H1 (cell line): ENCODE measurements around the gene AGAP1. TPM values are rescaled to one million over a fixed set of nuclear protein-coding genes. Genes with fewer than 3 reads are reported as not detected.

Experiments
- CTCF ChIA-PET: fragments of 300-600 bp; sonication (Branson Sonifier 250); formaldehyde crosslinking; loops from one replicate; lab custom pipeline; 2021; ENCODE audit not compliant: partially characterized antibody; lab: Charles Lee
- POLR2A ChIA-PET: fragments of 300-600 bp; sonication (Branson Sonifier 250); formaldehyde crosslinking; loops from one replicate; lab custom pipeline; 2021; ENCODE audit warnings: inconsistent platforms; ENCODE audit not compliant: partially characterized antibody; lab: Charles Lee
- DNase-seq, 2 experiments: peaks; one replicate each; pipeline versions ENCODE4 v3.0.0 to v3.0.0-alpha.2; 2010 to 2022; ENCODE audit warnings: low spot score in 2 of 2, low read depth in 1 of 2, mixed read lengths in 1 of 2
- FAIRE-seq: peaks from 2 replicates; lab custom pipeline; 2011; peaks lifted over from hg19 to GRCh38; lab: Jason Lieb, UNC
- H2AFZ ChIP-seq: 2 replicates; pipeline ENCODE4 v1.8.1; 2012; ENCODE audit warnings: low read length, inconsistent platforms
- H2AK5ac ChIP-seq: 2 replicates; pipeline ENCODE4 v1.6.1; 2013; ENCODE audit warnings: low read depth, low read length
- H2BK120ac ChIP-seq: replicated peaks from 2 replicates; pipeline ENCODE3; 2013; ENCODE audit warnings: low read depth, low read length, inconsistent platforms
- H2BK12ac ChIP-seq: 2 replicates; pipeline ENCODE4 v1.6.1; 2013; ENCODE audit warnings: low read depth, low read length
- H2BK15ac ChIP-seq: 2 replicates; pipeline ENCODE4 v1.6.1; 2013; ENCODE audit warnings: low read length
- H2BK20ac ChIP-seq: 2 replicates; pipeline ENCODE4 v1.6.1; 2013; ENCODE audit warnings: low read length
- H2BK5ac ChIP-seq: 2 replicates; pipeline ENCODE4 v1.6.1; 2013; ENCODE audit warnings: low read depth, low read length
- H3K14ac ChIP-seq: 2 replicates; pipeline ENCODE4 v1.6.1; 2013; ENCODE audit warnings: inconsistent platforms; ENCODE audit not compliant: insufficient read length
- H3K18ac ChIP-seq: 2 replicates; pipeline ENCODE4 v1.6.1; 2013; ENCODE audit warnings: low read length; ENCODE audit errors: extremely low read depth
- H3K23ac ChIP-seq: 2 replicates; pipeline ENCODE4 v1.6.1; 2013; ENCODE audit warnings: inconsistent platforms; ENCODE audit not compliant: insufficient read length
- H3K23me2 ChIP-seq: 2 replicates; pipeline ENCODE4 v1.6.1; 2013; ENCODE audit warnings: low read depth, low read length
- H3K27ac ChIP-seq: 2 replicates; pipeline ENCODE4 v1.6.1; 2011; ENCODE audit warnings: low read depth, low read length, inconsistent platforms
- H3K27me3 ChIP-seq, 4 experiments: replicated peaks in 1 of 4; 1 replicate in 1 of 4; 2 replicates in 3 of 4; pipeline versions ENCODE4 v1.6.1 to v1.8.1; 2011 to 2013; ENCODE audit warnings: low read length in 3 of 4, mild to moderate bottlenecking in 3 of 4, inconsistent platforms in 2 of 4, mixed read lengths in 2 of 4, moderate library complexity in 1 of 4; ENCODE audit not compliant: control insufficient read depth in 3 of 4, insufficient read depth in 3 of 4; ENCODE audit errors: extremely low read depth in 1 of 4
- H3K36me3 ChIP-seq, 4 experiments: 2 replicates each; pipeline versions ENCODE4 v1.6.1 to v1.8.1; 2011 to 2013; ENCODE audit warnings: mild to moderate bottlenecking in 4 of 4, low read length in 3 of 4, moderate library complexity in 2 of 4, control low read depth in 1 of 4, inconsistent platforms in 1 of 4; ENCODE audit not compliant: insufficient read depth in 4 of 4, control insufficient read depth in 2 of 4
- H3K4ac ChIP-seq: replicated peaks from 2 replicates; pipeline ENCODE3; 2013; ENCODE audit warnings: low read length, low read depth, mixed read lengths, inconsistent platforms; ENCODE audit not compliant: insufficient read length
- H3K4me1 ChIP-seq, 4 experiments: replicated peaks in 1 of 4; 1 replicate in 1 of 4; 2 replicates in 3 of 4; pipeline versions ENCODE4 v1.6.1 to v1.8.1; 2011 to 2013; ENCODE audit warnings: low read length in 3 of 4, inconsistent platforms in 2 of 4, mixed read lengths in 1 of 4; ENCODE audit not compliant: insufficient read depth in 4 of 4, control insufficient read depth in 3 of 4
- H3K4me2 ChIP-seq, 2 experiments: 2 replicates each; pipeline versions ENCODE4 v1.6.1 to v1.8.1; 2011 to 2013; ENCODE audit warnings: low read depth in 2 of 2, low read length in 2 of 2, control low read depth in 1 of 2, inconsistent platforms in 1 of 2, mild to moderate bottlenecking in 1 of 2; ENCODE audit not compliant: insufficient read depth in 1 of 2
- H3K4me3 ChIP-seq, 4 experiments: fragments of 200-600, 300-600 bp in 1 of 4; sonication (generic), shearing (Covaris generic), sonication (Bioruptor Twin) in 1 of 4; 2 replicates each; pipeline versions ENCODE4 v1.5.1 to v1.8.1; 2011 to 2016; ENCODE audit warnings: low read length in 4 of 4, low read depth in 3 of 4, control low read depth in 2 of 4, inconsistent platforms in 2 of 4, mild to moderate bottlenecking in 2 of 4, mixed read lengths in 1 of 4, moderate library complexity in 1 of 4; ENCODE audit not compliant: insufficient read depth in 2 of 4; ENCODE audit errors: extremely low read depth in 1 of 4
- H3K56ac ChIP-seq: replicated peaks from 2 replicates; pipeline ENCODE3; 2013; ENCODE audit warnings: low read depth, mild to moderate bottlenecking, mixed read lengths, low read length, inconsistent platforms; ENCODE audit not compliant: insufficient read length
- H3K79me1 ChIP-seq: 2 replicates; pipeline ENCODE4 v1.6.1; 2013; ENCODE audit warnings: low read depth, low read length, control low read depth
- H3K79me2 ChIP-seq, 2 experiments: 2 replicates each; pipeline versions ENCODE4 v1.6.1 to v1.8.1; 2012 to 2013; ENCODE audit warnings: low read length in 2 of 2, mild to moderate bottlenecking in 2 of 2, inconsistent platforms in 1 of 2; ENCODE audit not compliant: insufficient read depth in 2 of 2, control insufficient read depth in 1 of 2
- H3K9ac ChIP-seq, 4 experiments: replicated peaks in 1 of 4; 1 replicate in 1 of 4; 2 replicates in 3 of 4; pipeline versions ENCODE4 v1.6.1 to v1.8.1; 2011 to 2013; ENCODE audit warnings: low read depth in 3 of 4, low read length in 3 of 4, control low read depth in 2 of 4, mild to moderate bottlenecking in 2 of 4, moderate library complexity in 2 of 4, inconsistent platforms in 1 of 4; ENCODE audit errors: extremely low read depth in 1 of 4
- H3K9me3 ChIP-seq, 2 experiments: 2 replicates each; pipeline versions ENCODE4 v1.6.1 to v1.8.1; 2012 to 2013; ENCODE audit warnings: mild to moderate bottlenecking in 2 of 2, moderate library complexity in 2 of 2, control low read depth in 1 of 2, inconsistent platforms in 1 of 2, low read depth in 1 of 2, low read length in 1 of 2, mixed read lengths in 1 of 2; ENCODE audit not compliant: insufficient read depth in 2 of 2
- H4K20me1 ChIP-seq, 2 experiments: replicated peaks in 1 of 2; 2 replicates each; pipeline versions ENCODE3 to v1.8.1; 2011 to 2013; ENCODE audit warnings: inconsistent platforms in 2 of 2, low read length in 2 of 2, mild to moderate bottlenecking in 1 of 2; ENCODE audit not compliant: insufficient read depth in 2 of 2, control insufficient read depth in 1 of 2
- H4K5ac ChIP-seq: 2 replicates; pipeline ENCODE4 v1.6.1; 2013; ENCODE audit warnings: low read length, low read depth, mixed read lengths, inconsistent platforms; ENCODE audit not compliant: insufficient read length
- H4K8ac ChIP-seq: 2 replicates; pipeline ENCODE4 v1.8.0; 2013; ENCODE audit warnings: mild to moderate bottlenecking, moderate library complexity, low read length, inconsistent platforms; ENCODE audit not compliant: insufficient read depth; ENCODE audit errors: extremely low read depth
- H4K91ac ChIP-seq: replicated peaks from 2 replicates; pipeline ENCODE3; 2013; ENCODE audit warnings: low read length, mixed read lengths, inconsistent platforms; ENCODE audit not compliant: insufficient read length
- ASH2L ChIP-seq: fragments of 200-600, 300-600 bp; sonication (generic); IDR thresholded peaks from one replicate; pipeline ENCODE4 v1.7.1; 2017; ENCODE audit warnings: low read length
- BACH1 ChIP-seq: IDR thresholded peaks from 2 replicates; pipeline ENCODE4 v1.6.1; 2012; ENCODE audit warnings: low read length, improper control_type of control experiment
- GABPA ChIP-seq: IDR thresholded peaks from 2 replicates; pipeline ENCODE4 v1.6.1; 2011; ENCODE audit warnings: mild to moderate bottlenecking, low read length, moderate library complexity, borderline replicate concordance; ENCODE audit not compliant: insufficient read depth
- KDM1A ChIP-seq: fragments of 200-600, 300-600 bp; sonication (generic); IDR thresholded peaks from 2 replicates; pipeline ENCODE4 v1.7.1; 2016; ENCODE audit warnings: mild to moderate bottlenecking, low read length, borderline replicate concordance
- SIN3A ChIP-seq, 2 experiments: IDR thresholded peaks in 1 of 2; conservative IDR thresholded peaks in 1 of 2; 2 replicates each; pipeline ENCODE4 v1.6.1; 2011 to 2012; ENCODE audit warnings: low read length in 2 of 2, improper control_type of control experiment in 1 of 2, low read depth in 1 of 2, mild to moderate bottlenecking in 1 of 2
- SP4 ChIP-seq: IDR thresholded peaks from 2 replicates; pipeline ENCODE4 v1.6.1; 2012; ENCODE audit warnings: low read length, inconsistent platforms
- ZNF274 ChIP-seq: IDR thresholded peaks from 2 replicates; pipeline ENCODE4 v1.7.0; 2012; ENCODE audit warnings: low read length, borderline replicate concordance; ENCODE audit errors: extremely low read depth
- WGBS, 2 experiments: shearing (Covaris generic) in 1 of 2; methylation state at CpG; one replicate each; pipeline versions ENCODE4 v1.1.6 to v1.1.7; 2013 to 2015; ENCODE audit warnings: low lambda C conversion rate in 2 of 2, mixed read lengths in 2 of 2, inconsistent platforms in 1 of 2, low coverage in 1 of 2, missing lambda C conversion rate in 1 of 2; ENCODE audit not compliant: insufficient replicate concordance in 2 of 2, insufficient coverage in 1 of 2, insufficient read length in 1 of 2; ENCODE audit errors: extremely low coverage in 1 of 2, missing lambda C conversion rate in 1 of 2; 5-methylcytosine and 5-hydroxymethylcytosine counted together
- polyA plus RNA-seq, 7 experiments: library from polyadenylated mRNA; depleted of rRNA in 3 of 7; stranded (reverse) in 5 of 7; unstranded in 2 of 7; fragments of >200 nt in 5 of 7; fragments of 200-250 nt in 2 of 7; gene quantifications; 1 replicate in 5 of 7; 2 replicates in 1 of 7; 4 replicates in 1 of 7; pipeline versions ENCODE4 v1.2.1 to v1.2.3, GENCODE V29; 2011 to 2013; ENCODE audit warnings: missing spikeins in 2 of 7, mixed read lengths in 2 of 7
- total RNA-seq: library from RNA; stranded (reverse); fragmentation: NEBNext Ultra II Directional; extraction: Animal tissue kit (Norgen Biotek cat#: 25700); gene quantifications from 2 replicates; pipeline ENCODE4 v1.2.1, GENCODE V29; 2021
- TF ChIP-seq, protein P1 (sequence below): IDR thresholded peaks from 2 replicates; pipeline ENCODE4 v1.6.1; 2012; ENCODE audit warnings: inconsistent platforms
- TF ChIP-seq, protein P2 (sequence below): IDR thresholded peaks from 2 replicates; pipeline ENCODE4 v1.6.1; 2011; ENCODE audit warnings: low read length, improper control_type of control experiment

Gene AGAP1
- total and polyA plus RNA-seq, 2 of the 8 experiments (the other 6 are each of a cell fraction or from before 2014, with no cell fraction given) = 18.1 to 39.4 TPM

DNA sequence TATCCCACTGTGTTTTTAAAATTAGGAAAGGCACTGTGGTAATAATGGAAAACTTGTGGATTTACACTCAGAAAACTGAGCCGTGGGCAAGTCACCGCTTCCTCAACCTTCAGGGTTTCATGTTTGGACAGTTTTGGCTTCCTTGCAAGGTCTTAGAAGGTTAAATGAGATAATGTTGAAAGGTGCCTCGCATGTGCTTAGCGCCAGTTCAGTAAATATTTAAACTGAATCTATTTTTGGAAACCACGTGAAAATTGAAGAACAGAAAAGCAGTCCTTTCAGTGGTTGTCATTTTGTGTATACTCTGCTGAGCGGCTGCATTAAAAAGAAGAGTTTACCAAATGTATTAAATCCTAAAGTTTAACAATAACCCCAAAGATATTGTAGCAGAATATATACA lies 15.2 kb upstream of the AGAP1 start:
- POLR2A ChIA-PET = no interaction called here
- FAIRE-seq = no peak

More for the DNA sequence above, 15.2 kb upstream of the AGAP1 start:
- H2AFZ ChIP-seq = no peak overlapping the region
- CTCF ChIA-PET = interaction anchor here (1.2 to 1.8 kb wide), 3 partner anchors 73 to 114 kb away, joined by 3 to 7 read pairs (median 5); no protein-coding TSS in a partner anchor
- no peak overlapping the region for H3K4me2 ChIP-seq
- H3K27ac ChIP-seq = no peak overlapping the region
- TF ChIP-seq ZNF274 = no peak
- TF ChIP-seq, protein P1, sequence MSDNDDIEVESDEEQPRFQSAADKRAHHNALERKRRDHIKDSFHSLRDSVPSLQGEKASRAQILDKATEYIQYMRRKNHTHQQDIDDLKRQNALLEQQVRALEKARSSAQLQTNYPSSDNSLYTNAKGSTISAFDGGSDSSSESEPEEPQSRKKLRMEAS = no peak
- no peak for TF ChIP-seq GABPA
- no peak for TF ChIP-seq ASH2L
- TF ChIP-seq KDM1A = no peak
- TF ChIP-seq, protein P2, sequence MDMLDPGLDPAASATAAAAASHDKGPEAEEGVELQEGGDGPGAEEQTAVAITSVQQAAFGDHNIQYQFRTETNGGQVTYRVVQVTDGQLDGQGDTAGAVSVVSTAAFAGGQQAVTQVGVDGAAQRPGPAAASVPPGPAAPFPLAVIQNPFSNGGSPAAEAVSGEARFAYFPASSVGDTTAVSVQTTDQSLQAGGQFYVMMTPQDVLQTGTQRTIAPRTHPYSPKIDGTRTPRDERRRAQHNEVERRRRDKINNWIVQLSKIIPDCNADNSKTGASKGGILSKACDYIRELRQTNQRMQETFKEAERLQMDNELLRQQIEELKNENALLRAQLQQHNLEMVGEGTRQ = no peak
- no peak for TF ChIP-seq SP4
- TF ChIP-seq BACH1 = no peak
- no peak for TF ChIP-seq SIN3A (conservative IDR thresholded peaks at IDR 0.05 in 1 of 2, IDR thresholded peaks at IDR 0.05 in 1 of 2; ENCODE audit: low read depth in 1 of 2, low read length in 2 of 2)
- H3K79me1 ChIP-seq = no peaks in the 10 kb centered on the region
- no peak overlapping the region for H2BK120ac ChIP-seq
- no peak overlapping the region for H2BK5ac ChIP-seq
- no peaks in the 10 kb centered on the region; the same call in 1 of the 2 replicates for H3K23me2 ChIP-seq
- H3K79me2 ChIP-seq = no peaks in the 10 kb centered on the region
- DNase-seq = no peak
- no peak overlapping the region for H3K9ac ChIP-seq
- no peak overlapping the region for H2AK5ac ChIP-seq
- no peak overlapping the region for H3K4me3 ChIP-seq
- H4K8ac ChIP-seq = no peak overlapping the region
- H3K14ac ChIP-seq = no peak overlapping the region
- H3K4me1 ChIP-seq = no peaks in the 10 kb centered on the region
- H3K56ac ChIP-seq = no peak overlapping the region
- no peaks in the 10 kb centered on the region for H3K27me3 ChIP-seq
- no peaks in the 10 kb centered on the region for H4K20me1 ChIP-seq
- no peaks in the 10 kb centered on the region for H3K9me3 ChIP-seq
- no peak overlapping the region for H3K4ac ChIP-seq
- H2BK20ac ChIP-seq = no peak overlapping the region
- no peak overlapping the region for H3K23ac ChIP-seq
- H2BK12ac ChIP-seq = no peak overlapping the region
- no peak overlapping the region for H4K5ac ChIP-seq
- no peak overlapping the region for H4K91ac ChIP-seq
- 88% methylated on average over 6 of the region's 6 CpGs; no CpG with 5 or more reads in 1 of the 2 experiments for WGBS, 2 experiments
- H3K36me3 ChIP-seq = no peaks in the 10 kb centered on the region
- no peak overlapping the region for H3K18ac ChIP-seq
- H2BK15ac ChIP-seq = no peak overlapping the region
